ENCODE results near the gene EVA1A. TPM values are rescaled to one million over a fixed set of nuclear protein-coding genes. Genes with fewer than 3 reads are reported as not detected.

The EVA1A gene
- total and polyA plus RNA-seq, 12 donors, result 0.17 to 3.4 (median 0.99) TPM

GRCh38 chr2:75589391-75590105 lies 28.8 kb upstream of the EVA1A start:
- ATAC-seq (no peak), DNase-seq (no peak)
- intact Hi-C loops (cut with DNase I), result no loop called here
- Histone ChIP-seq H3K4me3 (no peak overlapping the region), H3K36me3 (no peaks in the 10 kb centered on the region), H3K9me3 (no peaks in the 10 kb centered on the region), H3K27ac (no peak overlapping the region), H3K27me3 (no peaks in the 10 kb centered on the region), H3K4me1 (no peaks in the 10 kb centered on the region)
- 50 to 58% methylated on average over 4 of the region's 4 CpGs for WGBS, 2 donors
- TF ChIP-seq, protein P1, sequence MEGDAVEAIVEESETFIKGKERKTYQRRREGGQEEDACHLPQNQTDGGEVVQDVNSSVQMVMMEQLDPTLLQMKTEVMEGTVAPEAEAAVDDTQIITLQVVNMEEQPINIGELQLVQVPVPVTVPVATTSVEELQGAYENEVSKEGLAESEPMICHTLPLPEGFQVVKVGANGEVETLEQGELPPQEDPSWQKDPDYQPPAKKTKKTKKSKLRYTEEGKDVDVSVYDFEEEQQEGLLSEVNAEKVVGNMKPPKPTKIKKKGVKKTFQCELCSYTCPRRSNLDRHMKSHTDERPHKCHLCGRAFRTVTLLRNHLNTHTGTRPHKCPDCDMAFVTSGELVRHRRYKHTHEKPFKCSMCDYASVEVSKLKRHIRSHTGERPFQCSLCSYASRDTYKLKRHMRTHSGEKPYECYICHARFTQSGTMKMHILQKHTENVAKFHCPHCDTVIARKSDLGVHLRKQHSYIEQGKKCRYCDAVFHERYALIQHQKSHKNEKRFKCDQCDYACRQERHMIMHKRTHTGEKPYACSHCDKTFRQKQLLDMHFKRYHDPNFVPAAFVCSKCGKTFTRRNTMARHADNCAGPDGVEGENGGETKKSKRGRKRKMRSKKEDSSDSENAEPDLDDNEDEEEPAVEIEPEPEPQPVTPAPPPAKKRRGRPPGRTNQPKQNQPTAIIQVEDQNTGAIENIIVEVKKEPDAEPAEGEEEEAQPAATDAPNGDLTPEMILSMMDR (IDR thresholded peaks at IDR 0.05), result no peak

DNA sequence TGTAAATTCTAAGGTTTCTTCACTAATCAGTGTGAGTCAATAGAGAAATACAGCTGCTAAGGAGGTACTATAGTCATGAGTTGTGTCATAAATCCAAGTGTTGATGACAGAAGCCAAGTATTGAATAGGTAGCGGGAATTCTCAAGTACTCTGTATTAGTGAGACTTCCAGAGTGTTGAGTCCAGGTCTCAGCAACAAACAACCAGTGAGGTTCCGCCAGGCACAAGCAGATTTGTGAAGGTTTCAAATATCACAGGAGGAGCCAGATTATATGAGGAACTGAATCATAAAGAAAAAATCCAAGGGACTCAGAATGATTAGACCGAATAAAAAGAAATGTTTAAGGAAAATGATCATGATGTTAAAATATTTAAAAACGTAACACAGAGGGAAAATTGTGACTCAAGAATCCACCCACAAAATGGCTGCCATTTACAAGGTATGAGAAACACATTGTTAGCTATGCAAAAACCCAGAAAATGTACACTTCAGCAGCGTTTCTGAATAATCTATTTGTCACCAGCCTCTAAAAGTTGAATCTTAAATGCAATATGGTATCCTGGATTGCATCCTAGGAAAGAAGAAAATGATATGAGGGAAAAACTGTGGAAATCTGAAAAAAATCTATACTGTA lies 27.3 kb upstream of the EVA1A start:
- no peak for ATAC-seq
- TF ChIP-seq, protein P1 (IDR thresholded peaks at IDR 0.05), result no peak
- no peak for DNase-seq
- no peak overlapping the region for H3K4me3 ChIP-seq
- 86 to 88% methylated on average over 5 of the region's 5 CpGs for WGBS, 2 donors
- no peaks in the 10 kb centered on the region for H3K4me1 ChIP-seq
- H3K9me3 ChIP-seq, result no peaks in the 10 kb centered on the region
- H3K27me3 ChIP-seq, result no peaks in the 10 kb centered on the region
- no peak overlapping the region for H3K27ac ChIP-seq
- no peaks in the 10 kb centered on the region for H3K36me3 ChIP-seq
- intact Hi-C loops (cut with DNase I), result no loop called here

GRCh38 chr2:75586971-75587370 lies 26.2 kb upstream of the EVA1A start:
- TF ChIP-seq, protein P1 (IDR thresholded peaks at IDR 0.05), result no peak
- intact Hi-C loops (cut with DNase I), result no loop called here
- WGBS, 2 donors, result 85% methylated on average over 2 of the region's 2 CpGs

GRCh38 chr2:75582840-75583239 lies 22.1 kb upstream of the EVA1A start:
- intact Hi-C loops (cut with DNase I), result no loop called here
- TF ChIP-seq, protein P1 (IDR thresholded peaks at IDR 0.05), result no peak
- 69 to 76% methylated on average over 1 of the region's 1 CpG for WGBS, 2 donors
- Histone ChIP-seq H3K4me1 (no peaks in the 10 kb centered on the region), H3K4me3 (no peak overlapping the region), H3K27me3 (no peaks in the 10 kb centered on the region), H3K27ac (no peak overlapping the region), H3K9me3 (peaks cover 0 to 9% (median 0%) of the 10 kb centered on the region in 11 donors), H3K36me3 (no peaks in the 10 kb centered on the region)
- ATAC-seq, result no peak
- DNase-seq, result no peak

More at GRCh38 chr2:75586971-75587370, 26.2 kb upstream of the EVA1A start:
- no peaks in the 10 kb centered on the region for H3K27me3 ChIP-seq
- DNase-seq (no peak), ATAC-seq (no peak)
- no peaks in the 10 kb centered on the region for H3K36me3 ChIP-seq
- H3K9me3 ChIP-seq, result peaks cover 0 to under 1% (median 0%) of the 10 kb centered on the region in 11 donors
- no peak overlapping the region for H3K4me3 ChIP-seq
- H3K4me1 ChIP-seq, result no peaks in the 10 kb centered on the region
- no peak overlapping the region for H3K27ac ChIP-seq

Measured in heart right ventricle (tissue), 16 donors.